GM12878 (cell line): ENCODE measurements around the gene USP17L30. TPM values are rescaled to one million over a fixed set of nuclear protein-coding genes. Genes with fewer than 3 reads are reported as not detected.
"Not testable (repeated sequence)": the region's sequence is repeated elsewhere in the genome, so short reads cannot be mapped to it uniquely, and the experiment has no call there.

Experiments used
- ATAC-seq: fragments of 200-7000 bp; cut with Tn5 transposase; 3 replicates; pipeline ENCODE4 v1.9.1; 2020; ENCODE audit warnings: mild to moderate bottlenecking, moderate library complexity
- BruUV-seq: library from RNA; stranded (reverse); fragments of 400-500 nt; replicated peaks from 2 replicates; lab custom pipeline; 2021; lab: Mats Ljungman, UMichigan
- CTCF ChIA-PET: fragments of 300-600 bp; sonication (Branson Sonifier 250); formaldehyde crosslinking; extraction: SDS; loops from one replicate; lab custom pipeline; 2021; ENCODE audit warnings: inconsistent platforms; lab: Yijun Ruan, JAX
- POLR2A ChIA-PET: fragments of 350-600 bp; formaldehyde crosslinking; extraction: SDS; loops from one replicate; lab custom pipeline; 2021; ENCODE audit warnings: inconsistent platforms; lab: Charles Lee
- RAD21 ChIA-PET: fragments of 300-600 bp; sonication (Branson Sonifier 250); formaldehyde crosslinking; loops from one replicate; lab custom pipeline; 2023; ENCODE audit warnings: antibody characterized with exemption; ENCODE audit not compliant: unreplicated experiment; lab: Charles Lee
- SMC1A ChIA-PET: fragments of 300-600 bp; sonication (Branson Sonifier 250); formaldehyde crosslinking; loops from one replicate; lab custom pipeline; 2023; ENCODE audit not compliant: unreplicated experiment, uncharacterized antibody; lab: Charles Lee
- DNase-seq: peaks from one replicate; pipeline ENCODE4 v3.0.0-alpha.2; 2011; ENCODE audit warnings: low read depth, low spot score
- FAIRE-seq: peaks from 3 replicates; lab custom pipeline; 2011; peaks lifted over from hg19 to GRCh38; lab: Jason Lieb, UNC
- H2AFZ ChIP-seq: 2 replicates; pipeline ENCODE4 v1.6.0; 2011; ENCODE audit warnings: low read depth, low read length, control low read depth; ENCODE audit not compliant: control insufficient read depth
- H3K27ac ChIP-seq: 2 replicates; pipeline ENCODE4 v1.5.1; 2011; ENCODE audit warnings: control low read depth; ENCODE audit not compliant: control insufficient read depth, insufficient read depth
- H3K27me3 ChIP-seq, 2 experiments: replicated peaks in 1 of 2; 2 replicates each; pipeline versions ENCODE4 v1.6.0 to v1.6.1; 2011; ENCODE audit warnings: low read length in 1 of 2; ENCODE audit not compliant: control insufficient read depth in 2 of 2, insufficient read depth in 2 of 2
- H3K36me3 ChIP-seq, 2 experiments: 2 replicates each; pipeline ENCODE4 v1.5.1; 2011; ENCODE audit warnings: low read length in 1 of 2; ENCODE audit not compliant: control insufficient read depth in 2 of 2, insufficient read depth in 2 of 2
- H3K4me1 ChIP-seq: 2 replicates; pipeline ENCODE4 v1.6.1; 2011; ENCODE audit warnings: mild to moderate bottlenecking, low read length, moderate library complexity, mixed read lengths; ENCODE audit not compliant: control insufficient read depth, insufficient read depth
- H3K4me2 ChIP-seq: 2 replicates; pipeline ENCODE4 v1.6.0; 2011; ENCODE audit warnings: control low read depth; ENCODE audit not compliant: control insufficient read depth, insufficient read depth
- H3K4me3 ChIP-seq: fragments of 200-600 bp; sonication (generic); 2 replicates; pipeline ENCODE4 v1.5.1; 2016
- H3K79me2 ChIP-seq: 2 replicates; pipeline ENCODE4 v1.6.0; 2011; ENCODE audit warnings: low read length; ENCODE audit not compliant: control insufficient read depth, insufficient read depth
- H3K9ac ChIP-seq: 2 replicates; pipeline ENCODE4 v1.8.0; 2011; ENCODE audit warnings: low read length, control low read depth, mixed read lengths; ENCODE audit not compliant: control insufficient read depth, insufficient read depth
- H3K9me3 ChIP-seq: replicated peaks from 3 replicates; pipeline ENCODE4 v1.5.1; 2011; ENCODE audit warnings: mild to moderate bottlenecking, low read length; ENCODE audit not compliant: control insufficient read depth, insufficient read depth
- H4K20me1 ChIP-seq: 2 replicates; pipeline ENCODE4 v1.6.0; 2011; ENCODE audit not compliant: control insufficient read depth, insufficient read depth
- WGBS: methylation state at CpG from one replicate; pipeline ENCODE4 v1.1.6; 2016; ENCODE audit warnings: low lambda C conversion rate; ENCODE audit not compliant: insufficient replicate concordance, insufficient coverage; ENCODE audit errors: missing lambda C conversion rate; 5-methylcytosine and 5-hydroxymethylcytosine counted together
- in situ Hi-C: fragments of 300-500 bp; cut with MboI; formaldehyde crosslinking; loops from 9 replicates; pipeline ENCODE4 v1.14.3; 2018; ENCODE audit warnings: mixed read lengths
- intact Hi-C: fragments of 100-400 bp; cut with micrococcal nuclease; formaldehyde crosslinking; loops from one replicate; pipeline ENCODE4 v1.14.2; 2022; ENCODE audit not compliant: unreplicated experiment
- polyA plus RNA-seq, 11 experiments: library from polyadenylated mRNA; depleted of rRNA in 4 of 11; unstranded in 6 of 11; stranded (reverse) in 5 of 11; fragments of >200 nt; fragmentation: Nextera tagmentation in 4 of 11; fragmentation: Illumina TruSeq in 1 of 11; extraction: Ambion mirVana in 4 of 11; extraction: Trizol in 1 of 11; gene quantifications; 1 replicate in 1 of 11; 2 replicates in 10 of 11; pipeline versions ENCODE4 v1.2.1 to v1.2.3, GENCODE V29; 2011 to 2016; ENCODE audit warnings: inconsistent platforms in 2 of 11, missing spikeins in 2 of 11, low read depth in 1 of 11
- total RNA-seq, 4 experiments: library from RNA; depleted of rRNA in 3 of 4; stranded (reverse); fragments of >200 nt in 3 of 4; fragmentation: Illumina TruSeq in 1 of 4; extraction: Trizol in 1 of 4; gene quantifications; 2 replicates each; pipeline versions ENCODE4 v1.2.1 to v1.2.3, GENCODE V29; 2013 to 2021

USP17L30 gene
- total and polyA plus RNA-seq, 10 of the 15 experiments (the other 5 are each of a cell fraction or from before 2014, with no cell fraction given), result not detected

GRCh38 chr4:9329611-9330010, 33.3 kb upstream of the USP17L30 start, which contains the start of gene USP17L25:
USP17L25 (plus strand) TSS chr4:9329911; CDS start chr4:9329911, 0 bp downstream.
- H3K27me3 ChIP-seq, RAD21 ChIA-PET, intact Hi-C loops, H3K4me1 ChIP-seq, DNase-seq, H4K20me1 ChIP-seq, H3K27ac ChIP-seq, FAIRE-seq, POLR2A ChIA-PET, H3K4me3 ChIP-seq, H3K36me3 ChIP-seq, CTCF ChIA-PET, ATAC-seq, H3K9me3 ChIP-seq, H3K9ac ChIP-seq, BruUV-seq, H3K79me2 ChIP-seq, SMC1A ChIA-PET, H3K4me2 ChIP-seq, in situ Hi-C loops, H2AFZ ChIP-seq: not testable (repeated sequence)
- no CpG with 5 or more reads among the region's 15 CpGs for WGBS

GRCh38 chr4:9334358-9334757, 28.6 kb upstream of the USP17L30 start, which contains the start of gene USP17L26:
USP17L26 (plus strand) TSS chr4:9334658; CDS start chr4:9334658, 0 bp downstream.
- H2AFZ ChIP-seq, DNase-seq, FAIRE-seq, H3K9ac ChIP-seq, SMC1A ChIA-PET, H3K79me2 ChIP-seq, RAD21 ChIA-PET, H4K20me1 ChIP-seq, ATAC-seq, intact Hi-C loops, POLR2A ChIA-PET, BruUV-seq, H3K27ac ChIP-seq, H3K9me3 ChIP-seq, CTCF ChIA-PET, H3K4me1 ChIP-seq, H3K4me2 ChIP-seq, H3K27me3 ChIP-seq, H3K4me3 ChIP-seq, H3K36me3 ChIP-seq, in situ Hi-C loops: not testable (repeated sequence)
- no CpG with 5 or more reads among the region's 15 CpGs for WGBS

GRCh38 chr4:9339103-9339502, 23.8 kb upstream of the USP17L30 start, which contains the start of gene USP17L5:
USP17L5 (plus strand) TSS chr4:9339403; CDS start chr4:9339403, 0 bp downstream.
- H3K4me3 ChIP-seq, H3K9me3 ChIP-seq, ATAC-seq, CTCF ChIA-PET, H3K36me3 ChIP-seq, RAD21 ChIA-PET, intact Hi-C loops, BruUV-seq, H3K27ac ChIP-seq, H3K4me1 ChIP-seq, H4K20me1 ChIP-seq, DNase-seq, H3K4me2 ChIP-seq, in situ Hi-C loops, POLR2A ChIA-PET, H3K79me2 ChIP-seq, H2AFZ ChIP-seq, FAIRE-seq, SMC1A ChIA-PET, H3K9ac ChIP-seq, H3K27me3 ChIP-seq: not testable (repeated sequence)
- WGBS, result no CpG with 5 or more reads among the region's 15 CpGs

DNA sequence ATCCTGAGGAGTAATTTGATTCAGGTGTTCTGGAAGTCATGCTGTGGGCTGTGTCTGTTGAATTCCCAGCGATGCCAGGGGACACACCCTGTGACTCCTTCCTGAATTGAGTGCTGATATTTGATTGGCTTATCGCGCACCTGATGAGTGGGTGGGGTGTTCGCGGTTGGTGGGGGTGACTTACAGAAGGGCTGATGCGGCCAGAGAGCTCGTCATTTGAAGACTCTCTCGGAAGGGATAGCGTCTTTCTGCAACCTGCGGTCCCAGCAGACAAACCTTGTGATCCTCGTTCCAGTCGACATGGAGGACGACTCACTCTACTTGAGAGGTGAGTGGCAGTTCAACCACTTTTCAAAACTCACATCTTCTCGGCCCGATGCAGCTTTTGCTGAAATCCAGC, 19.1 kb upstream of the USP17L30 start, which contains the start of gene USP17L27:
USP17L27 (plus strand) TSS at position 301 of the 400 bp plus-strand sequence; CDS start at position 301, 0 bp downstream.
- H3K27ac ChIP-seq, result not testable (repeated sequence)

More for the DNA sequence above, 19.1 kb upstream of the USP17L30 start, which contains the start of gene USP17L27:
- H3K9me3 ChIP-seq, H3K4me1 ChIP-seq, in situ Hi-C loops, CTCF ChIA-PET, FAIRE-seq, H3K4me3 ChIP-seq, H3K27me3 ChIP-seq, H4K20me1 ChIP-seq, ATAC-seq, POLR2A ChIA-PET, BruUV-seq, SMC1A ChIA-PET, H3K4me2 ChIP-seq, H3K9ac ChIP-seq, DNase-seq, intact Hi-C loops, H2AFZ ChIP-seq, H3K79me2 ChIP-seq, RAD21 ChIA-PET, H3K36me3 ChIP-seq: not testable (repeated sequence)
- no CpG with 5 or more reads among the region's 15 CpGs for WGBS
